Measurements from ENCODE around the gene FLII. TPM values are rescaled to one million over a fixed set of nuclear protein-coding genes. Genes with fewer than 3 reads are reported as not detected.

The FLII gene
- total and polyA plus RNA-seq, 2 donors (not counting 1 experiment from before 2014, with no cell fraction given) = 199 to 395 TPM

DNA sequence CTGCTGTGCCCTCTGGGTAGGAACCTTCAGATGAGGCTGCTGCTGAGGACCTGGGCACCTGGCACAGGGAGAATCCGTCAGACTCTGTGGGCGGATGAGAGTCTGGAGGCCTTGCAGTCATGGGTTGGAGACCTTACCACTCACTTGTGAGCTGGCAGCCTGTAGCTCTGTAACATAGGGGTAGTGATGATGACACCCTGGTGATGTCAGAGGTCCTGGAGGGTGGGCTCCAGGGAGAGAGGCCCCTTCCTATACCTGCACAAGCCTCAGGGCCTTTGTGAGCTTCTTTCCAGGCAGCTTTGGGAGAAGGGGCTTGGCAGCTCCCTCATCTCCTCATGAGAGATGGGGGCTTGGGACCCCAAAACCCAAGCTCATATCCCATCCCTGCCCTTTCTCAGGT is 3.6 kb upstream of the FLII start:
- H3K4me1 ChIP-seq (ENCODE audit: control insufficient read depth, extremely low read depth, insufficient read depth, low read length) = peaks cover 22% of the 10 kb centered on the region
- TF ChIP-seq CTCF (conservative IDR thresholded peaks at IDR 0.05 in 1 of 2, IDR thresholded peaks at IDR 0.05 in 1 of 2; ENCODE audit: low read depth in 1 of 2, low read length in 2 of 2) (no peak), EZH2 (IDR thresholded peaks at IDR 0.05; ENCODE audit: low read length, missing control alignments) (no peak)
- H3K9ac ChIP-seq (ENCODE audit: insufficient read depth, low read length) = no peak overlapping the region
- DNase-seq (ENCODE audit: low read depth in 2 of 2) = no peak
- H3K4me3 ChIP-seq (replicated peaks in 1 of 4; ENCODE audit: control extremely low read depth in 1 of 4, insufficient read depth in 1 of 4, low read depth in 3 of 4, low read length in 4 of 4) = peak overlapping the region in 1 of 4 experiments; percentile 76
- H3K79me2 ChIP-seq (ENCODE audit: control insufficient read depth, insufficient read depth, low read length) = peaks cover 16% of the 10 kb centered on the region
- peak overlapping the region; percentile 81 for H3K27ac ChIP-seq (ENCODE audit: insufficient read depth, low read length)
- no peak overlapping the region for H2AFZ ChIP-seq (ENCODE audit: low read length)
- H4K20me1 ChIP-seq (ENCODE audit: control insufficient read depth, extremely low read depth, insufficient read depth, low read length) = no peaks in the 10 kb centered on the region
- H3K36me3 ChIP-seq (ENCODE audit: control insufficient read depth, insufficient read depth, low read length) = peaks cover 15% of the 10 kb centered on the region
- H3K9me3 ChIP-seq (ENCODE audit: control insufficient read depth, insufficient read depth, low read depth, low read length) = no peaks in the 10 kb centered on the region
- H3K4me2 ChIP-seq (ENCODE audit: extremely low read depth, insufficient read depth, low read length) = peak overlapping the region; percentile 96
- no peaks in the 10 kb centered on the region for H3K27me3 ChIP-seq (ENCODE audit: control insufficient read depth, insufficient read depth, low read length)

GRCh38 chr17:18261659-18262058 is 3.1 kb upstream of the FLII start:
- DNase-seq (ENCODE audit: low read depth in 2 of 2) = no peak
- H3K4me1 ChIP-seq (ENCODE audit: control insufficient read depth, extremely low read depth, insufficient read depth, low read length) = peaks cover 24% of the 10 kb centered on the region
- peak overlapping the region; percentile 26 for H3K9ac ChIP-seq (ENCODE audit: insufficient read depth, low read length)
- H3K27me3 ChIP-seq (ENCODE audit: control insufficient read depth, insufficient read depth, low read length) = no peaks in the 10 kb centered on the region
- peaks cover 20% of the 10 kb centered on the region for H3K79me2 ChIP-seq (ENCODE audit: control insufficient read depth, insufficient read depth, low read length)
- TF ChIP-seq EZH2 (IDR thresholded peaks at IDR 0.05; ENCODE audit: low read length, missing control alignments) (no peak), CTCF (conservative IDR thresholded peaks at IDR 0.05 in 1 of 2, IDR thresholded peaks at IDR 0.05 in 1 of 2; ENCODE audit: low read depth in 1 of 2, low read length in 2 of 2) (no peak)
- H3K9me3 ChIP-seq (ENCODE audit: control insufficient read depth, insufficient read depth, low read depth, low read length) = no peaks in the 10 kb centered on the region
- peaks cover 16% of the 10 kb centered on the region for H3K36me3 ChIP-seq (ENCODE audit: control insufficient read depth, insufficient read depth, low read length)
- peak overlapping the region; percentile 96 for H3K4me2 ChIP-seq (ENCODE audit: extremely low read depth, insufficient read depth, low read length)
- no peaks in the 10 kb centered on the region for H4K20me1 ChIP-seq (ENCODE audit: control insufficient read depth, extremely low read depth, insufficient read depth, low read length)
- peak overlapping the region; percentile 81 for H3K27ac ChIP-seq (ENCODE audit: insufficient read depth, low read length)
- H2AFZ ChIP-seq (ENCODE audit: low read length) = no peak overlapping the region
- peak overlapping the region; percentile 76 to 98 (median 86) for H3K4me3 ChIP-seq (replicated peaks in 1 of 4; ENCODE audit: control extremely low read depth in 1 of 4, insufficient read depth in 1 of 4, low read depth in 3 of 4, low read length in 4 of 4)

DNA sequence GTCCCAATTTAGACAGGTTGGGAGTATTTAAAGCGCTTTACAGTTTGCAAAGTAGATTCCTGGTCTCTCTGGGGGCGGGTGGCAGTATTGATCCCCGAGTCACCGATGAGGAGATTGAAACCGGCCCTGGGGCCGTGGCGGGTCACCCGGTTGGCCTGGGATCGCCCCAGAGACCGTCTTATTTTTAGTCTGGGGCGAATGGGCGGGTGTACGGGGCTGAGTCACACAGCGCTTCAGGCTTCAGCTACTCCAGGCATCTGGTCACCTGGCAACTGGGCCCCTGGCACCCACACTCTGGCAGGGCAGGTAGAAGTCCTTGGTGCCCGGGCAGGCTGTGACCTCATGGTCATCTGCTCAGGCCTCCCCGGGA is 2.6 kb upstream of the FLII start:
- no peak for TF ChIP-seq CTCF (conservative IDR thresholded peaks at IDR 0.05 in 1 of 2, IDR thresholded peaks at IDR 0.05 in 1 of 2; ENCODE audit: low read depth in 1 of 2, low read length in 2 of 2)
- TF ChIP-seq EZH2 (IDR thresholded peaks at IDR 0.05; ENCODE audit: low read length, missing control alignments) = no peak
- Histone ChIP-seq H3K4me1 (ENCODE audit: control insufficient read depth, extremely low read depth, insufficient read depth, low read length) (peaks cover 24% of the 10 kb centered on the region), H3K4me2 (ENCODE audit: extremely low read depth, insufficient read depth, low read length) (peak overlapping the region; percentile 96), H3K9me3 (ENCODE audit: control insufficient read depth, insufficient read depth, low read depth, low read length) (no peaks in the 10 kb centered on the region), H3K27ac (ENCODE audit: insufficient read depth, low read length) (peak overlapping the region; percentile 81), H4K20me1 (ENCODE audit: control insufficient read depth, extremely low read depth, insufficient read depth, low read length) (no peaks in the 10 kb centered on the region), H3K27me3 (ENCODE audit: control insufficient read depth, insufficient read depth, low read length) (no peaks in the 10 kb centered on the region), H3K36me3 (ENCODE audit: control insufficient read depth, insufficient read depth, low read length) (peaks cover 21% of the 10 kb centered on the region), H3K9ac (ENCODE audit: insufficient read depth, low read length) (peak overlapping the region; percentile 82), H3K4me3 (replicated peaks in 1 of 4; ENCODE audit: control extremely low read depth in 1 of 4, insufficient read depth in 1 of 4, low read depth in 3 of 4, low read length in 4 of 4) (peak overlapping the region; percentile 76 to 98 (median 86)), H3K79me2 (ENCODE audit: control insufficient read depth, insufficient read depth, low read length) (peaks cover 26% of the 10 kb centered on the region), H2AFZ (ENCODE audit: low read length) (peak overlapping the region; percentile 94)
- DNase-seq (ENCODE audit: low read depth in 2 of 2) = peak; percentile 30 to 56

Data from fibroblast of lung (primary cell).